NCI-H82 treated with DMSO at 0.1 percent for 48 hours (cell line): ENCODE measurements around the gene ARSI.

Experiments
- DNase-seq: peaks from one replicate; lab custom pipeline; 2025; ENCODE audit not compliant: unreplicated experiment; lab: John Stamatoyannopoulos, UW

The ARSI gene

DNA sequence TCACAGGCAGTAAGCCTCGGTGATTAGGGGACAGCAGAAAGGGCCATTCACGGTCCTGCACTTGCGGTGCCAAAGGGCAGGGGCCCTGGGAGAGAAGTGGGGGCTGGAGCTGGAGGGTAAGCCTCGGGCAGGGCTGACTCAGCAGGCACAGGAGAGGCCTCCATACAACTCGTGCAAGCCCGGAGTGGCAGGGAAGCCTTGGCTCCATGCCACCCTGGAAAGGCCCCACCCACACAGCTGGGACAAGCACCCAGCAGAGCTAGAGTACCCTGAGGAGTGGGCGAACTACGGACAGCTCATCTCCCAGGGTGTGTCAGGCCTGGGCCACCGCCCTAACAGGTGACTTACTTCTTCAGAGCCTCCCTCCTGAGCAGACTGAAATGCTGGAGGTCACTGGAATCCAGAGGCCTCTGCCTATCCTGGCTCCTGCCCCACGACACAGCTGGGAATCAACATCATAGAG is 7.5 kb downstream of the ARSI start:
- no peak for DNase-seq

DNA sequence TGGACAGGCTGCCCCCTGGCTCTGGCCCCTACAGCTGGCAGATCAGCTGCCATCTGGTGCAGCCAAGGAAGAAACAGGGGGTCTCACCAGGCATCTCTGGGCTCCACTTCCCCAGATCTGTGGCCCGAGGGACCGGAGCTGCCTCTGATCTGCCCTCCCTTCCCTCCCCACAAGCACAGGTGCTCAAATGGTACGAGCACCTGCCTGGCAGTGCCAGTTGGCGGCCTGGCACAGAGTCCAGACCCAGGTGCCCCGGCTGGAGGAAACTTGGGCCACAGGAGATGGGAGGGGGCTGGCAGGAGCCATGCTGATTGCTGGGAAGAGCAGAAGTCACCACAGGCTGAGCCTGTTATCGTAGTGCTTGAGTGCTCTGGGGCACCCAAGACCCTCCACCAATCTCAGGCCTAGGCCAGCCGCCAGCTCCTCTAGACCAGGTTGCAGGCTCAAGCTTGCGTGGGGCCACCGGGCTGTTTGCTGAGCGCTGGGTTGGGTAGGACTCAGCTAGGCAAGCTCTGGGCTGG is 8.1 kb downstream of the ARSI start:
- no peak for DNase-seq

DNA sequence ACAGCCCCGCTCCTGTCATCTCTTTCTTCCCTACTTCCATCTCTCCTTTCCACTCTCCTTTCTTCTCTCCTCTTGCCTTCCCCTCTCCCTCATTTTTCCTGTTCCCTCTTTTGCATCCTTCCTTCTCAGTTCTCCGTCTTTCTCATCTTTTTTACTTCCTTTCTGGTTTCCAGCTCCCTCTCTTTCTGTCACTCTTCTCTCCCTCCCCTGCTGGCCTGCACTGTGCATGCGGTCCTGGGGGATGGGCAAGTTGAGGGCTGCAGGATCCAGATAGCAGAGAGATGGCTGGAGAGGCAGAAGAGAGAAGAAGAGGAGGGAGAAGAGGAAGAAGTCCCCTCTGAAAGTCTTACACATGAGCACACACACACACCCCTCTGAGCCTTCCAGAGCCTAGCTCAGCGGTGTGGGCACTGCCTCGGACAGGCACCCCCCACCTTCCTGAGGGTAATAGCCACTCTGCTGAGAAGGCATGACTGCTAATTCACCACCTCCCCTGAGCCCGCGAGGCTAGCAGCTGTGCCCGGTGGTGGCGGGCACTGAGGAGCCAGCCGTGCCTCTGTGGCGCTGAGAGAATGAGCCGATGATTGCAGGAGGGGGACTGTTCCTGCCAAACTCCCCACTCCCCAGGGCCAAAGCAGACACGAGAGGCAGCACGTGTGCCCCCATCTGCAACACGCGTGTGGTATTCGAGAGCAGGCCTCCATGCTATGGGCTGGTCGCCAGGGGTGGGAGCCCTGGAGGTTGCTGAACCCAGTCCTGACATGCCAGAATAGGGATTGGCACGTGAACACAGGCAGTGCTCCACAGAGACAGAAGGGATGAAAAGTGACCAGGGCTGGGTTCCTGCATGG is 9.4 kb downstream of the ARSI start:
- DNase-seq = no peak

DNA sequence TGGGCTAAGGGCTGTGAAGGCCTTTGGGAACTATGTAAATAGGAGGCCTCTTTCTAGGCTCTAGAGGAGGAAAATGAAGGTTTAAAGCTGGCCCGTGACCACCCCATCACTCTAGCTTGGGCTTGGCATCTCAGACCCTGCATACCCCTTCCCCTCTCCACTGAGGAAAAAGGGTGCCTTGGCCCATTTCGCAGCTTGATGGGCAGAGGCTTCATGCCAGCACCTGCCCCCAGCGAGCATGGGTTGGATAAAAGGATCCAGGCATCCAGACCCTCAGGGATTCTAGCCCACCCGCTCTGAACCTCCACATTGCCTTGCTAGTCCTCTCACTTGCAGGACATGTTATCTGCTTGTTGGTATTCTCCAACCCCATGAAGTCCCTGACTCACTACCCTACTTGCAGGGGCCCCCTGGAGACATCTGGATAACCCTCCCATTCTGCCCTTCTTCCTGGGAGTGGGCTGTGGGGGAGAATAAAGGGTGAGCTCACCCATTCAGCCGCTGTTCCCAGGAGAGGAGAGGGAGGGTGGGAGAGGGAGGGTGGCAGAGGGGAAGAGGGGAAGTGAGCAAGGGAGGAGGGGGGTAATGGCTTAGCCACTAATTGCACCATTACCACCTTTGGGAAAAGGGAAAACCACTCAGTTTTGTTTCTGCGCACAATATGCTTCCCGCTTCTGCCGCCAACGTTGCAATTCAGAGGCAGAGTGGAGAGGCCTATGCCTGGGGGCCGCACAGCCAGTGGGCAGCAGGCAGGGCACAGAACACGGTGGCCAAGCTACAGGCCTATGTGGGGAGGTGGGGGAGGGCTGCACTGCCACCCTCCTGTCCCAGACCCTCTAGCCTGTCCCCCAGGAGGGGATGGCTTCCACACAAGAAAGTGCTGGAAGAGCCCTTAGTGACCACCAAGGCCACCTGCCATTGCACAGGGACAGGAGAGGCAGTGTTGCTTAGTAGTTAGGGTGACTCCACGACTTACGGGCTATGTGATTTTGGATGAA is 11.0 kb downstream of the ARSI start:
- no peak for DNase-seq

DNA sequence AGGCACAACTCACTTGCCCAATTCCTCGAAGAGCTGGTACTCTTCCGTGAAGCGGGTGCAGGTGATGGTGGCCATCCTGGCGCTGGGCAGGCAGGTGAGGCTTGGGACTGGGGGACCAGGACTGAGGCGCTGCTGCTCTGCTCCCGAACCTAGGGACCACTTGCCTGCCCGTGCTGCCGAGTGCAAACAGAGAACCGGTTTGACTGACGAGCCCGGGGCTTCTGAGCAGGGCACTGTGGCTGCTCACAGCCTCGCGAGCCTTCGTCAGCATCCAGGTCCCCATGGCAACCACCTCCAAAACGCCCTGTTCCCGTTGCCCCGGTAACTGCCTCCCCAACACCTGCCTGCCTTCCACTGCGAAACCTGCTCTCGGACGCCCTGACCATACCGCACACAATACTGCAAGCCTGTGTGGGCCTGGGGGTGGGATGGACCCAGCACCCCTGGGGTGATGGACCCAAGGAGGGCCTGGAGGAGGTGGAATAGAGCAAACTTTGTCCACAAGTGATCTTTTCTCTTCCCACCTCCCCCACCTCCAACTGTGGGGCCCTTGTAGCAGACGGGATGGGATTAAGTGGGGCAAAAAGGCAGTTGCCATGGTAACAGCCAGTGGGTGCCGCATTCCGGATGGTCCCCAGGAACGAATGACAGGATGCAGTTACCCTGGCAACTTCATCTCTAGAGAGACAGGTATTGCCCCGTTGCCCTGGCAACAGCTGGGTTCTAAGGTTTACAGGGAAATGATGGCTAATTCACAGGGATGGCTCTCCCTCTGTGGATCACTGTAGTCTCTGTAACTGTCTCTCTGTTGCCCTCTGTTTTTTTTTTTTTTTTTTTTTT is 12.9 kb downstream of the ARSI start, which contains the start of gene CAMK2A:
Gene CAMK2A (minus strand): TSS at position 223 of the 840 bp plus-strand sequence. CDS start 148 bp downstream, at position 75.
- DNase-seq = no peak

DNA sequence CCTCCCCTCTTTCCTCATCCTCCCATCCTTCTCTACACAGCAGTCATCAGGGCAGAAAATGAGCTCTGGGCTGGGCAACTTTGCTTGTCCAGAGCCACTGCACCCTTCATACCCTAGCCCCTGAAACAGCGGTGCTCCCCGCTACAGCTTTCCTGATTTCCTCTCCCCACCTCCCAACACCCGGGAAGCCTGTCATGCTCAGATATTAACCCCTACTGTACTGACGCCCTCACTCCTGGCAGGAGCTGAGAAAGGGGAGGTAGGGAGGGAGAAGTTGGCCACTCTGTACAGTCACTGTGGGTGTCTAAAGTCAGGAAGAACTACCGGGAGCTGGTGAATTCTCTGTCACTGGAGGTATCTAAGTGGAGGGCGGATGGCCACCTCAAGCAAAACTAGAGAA is 13.9 kb downstream of the ARSI start:
- DNase-seq = no peak

DNA sequence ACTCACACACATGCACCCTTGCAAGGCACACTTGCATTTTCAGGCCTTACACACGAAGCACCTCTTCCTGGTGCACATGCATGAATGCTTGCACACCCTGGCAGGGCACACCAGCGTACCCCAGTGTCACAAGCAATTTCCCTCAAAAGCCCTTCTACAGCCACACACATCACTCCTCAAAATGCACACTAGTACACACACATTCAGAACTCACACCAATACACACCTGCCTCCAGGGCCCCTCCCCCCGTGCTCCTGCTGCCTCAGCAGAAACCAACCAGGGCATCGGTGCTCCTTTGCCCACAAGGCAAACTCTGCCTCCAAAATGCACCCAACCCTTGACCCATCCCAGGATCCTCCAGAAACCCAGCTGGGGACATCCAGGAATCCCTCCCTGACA is 14.3 kb downstream of the ARSI start:
- DNase-seq = no peak

DNA sequence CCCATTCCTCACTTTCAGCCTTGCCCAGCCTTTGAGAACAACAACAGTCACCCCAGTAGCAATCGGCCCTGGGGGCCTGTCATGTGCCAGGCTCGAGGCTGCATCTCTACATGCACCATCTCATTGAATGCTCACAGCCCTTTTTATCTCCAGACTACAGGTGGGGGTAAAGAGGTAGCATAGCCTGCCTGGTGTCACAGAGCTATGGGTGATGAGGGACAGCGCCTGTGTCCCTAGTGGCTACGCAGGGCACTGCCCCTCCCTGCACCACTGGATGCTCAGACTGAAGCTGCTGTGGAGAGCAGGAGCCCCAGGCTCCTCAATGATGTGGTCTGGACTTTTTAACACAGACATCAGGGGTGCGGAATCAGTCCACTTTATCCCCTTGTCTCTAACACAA is 15.9 kb downstream of the ARSI start:
- DNase-seq = no peak

DNA sequence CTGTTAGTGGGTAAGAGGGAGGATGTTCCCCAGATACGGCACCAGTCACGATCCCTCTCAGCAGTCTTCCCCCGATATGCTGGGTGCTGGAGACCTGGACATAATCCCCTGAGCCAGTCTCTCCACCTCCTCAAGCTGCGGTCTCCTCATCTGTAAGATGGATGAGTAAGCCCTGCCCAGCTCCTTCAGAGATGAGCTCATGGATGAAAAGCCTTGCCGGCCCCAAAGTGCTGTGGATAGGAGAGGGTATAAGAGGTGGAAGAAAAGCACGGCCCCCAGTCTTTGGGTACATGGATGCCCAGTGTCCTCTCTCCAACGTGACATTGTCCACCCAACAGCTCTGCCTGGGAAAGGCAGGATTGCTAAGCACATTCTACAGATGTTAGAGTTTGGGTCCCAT is 17.6 kb downstream of the ARSI start:
- no peak for DNase-seq

DNA sequence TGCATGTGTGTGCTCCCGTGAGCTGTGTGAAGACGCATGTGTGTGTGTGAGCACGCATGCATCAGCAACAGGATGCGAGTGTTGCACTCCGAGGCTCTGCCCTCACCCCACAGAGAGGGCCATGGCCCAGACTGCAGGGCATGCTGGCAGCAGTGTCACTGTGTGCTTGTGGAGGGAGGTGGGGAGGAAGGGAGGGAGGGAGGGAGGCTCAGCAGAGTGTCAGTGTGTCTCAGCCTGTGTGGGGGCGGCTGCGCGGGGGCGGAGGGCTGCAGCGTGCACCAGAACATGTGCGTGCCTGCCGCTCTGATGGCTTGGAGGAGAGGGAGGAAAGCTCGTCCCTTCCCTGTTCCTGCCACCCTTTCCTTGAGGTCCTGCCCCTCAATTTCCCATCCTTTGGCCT is 18.4 kb downstream of the ARSI start:
- DNase-seq = no peak

DNA sequence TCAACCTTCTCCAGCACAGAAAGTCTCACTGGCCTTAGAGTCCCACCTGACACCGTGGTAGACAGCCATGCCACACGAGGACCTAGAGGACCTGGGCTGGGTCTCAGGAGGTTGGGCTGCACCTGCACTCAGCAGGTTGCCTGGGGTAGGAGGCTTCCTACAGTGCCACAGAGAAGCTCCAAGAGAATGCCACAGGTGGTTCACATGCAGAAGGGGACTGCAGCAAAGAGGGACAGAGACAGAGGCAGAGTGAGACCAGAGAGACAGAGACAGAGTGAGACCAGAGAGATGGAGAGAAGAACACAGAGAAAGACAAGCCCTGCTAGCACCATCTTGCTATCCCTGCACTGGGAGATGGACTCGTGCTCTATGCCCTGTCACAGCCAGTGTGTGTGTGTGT is 18.8 kb downstream of the ARSI start:
- DNase-seq = no peak

DNA sequence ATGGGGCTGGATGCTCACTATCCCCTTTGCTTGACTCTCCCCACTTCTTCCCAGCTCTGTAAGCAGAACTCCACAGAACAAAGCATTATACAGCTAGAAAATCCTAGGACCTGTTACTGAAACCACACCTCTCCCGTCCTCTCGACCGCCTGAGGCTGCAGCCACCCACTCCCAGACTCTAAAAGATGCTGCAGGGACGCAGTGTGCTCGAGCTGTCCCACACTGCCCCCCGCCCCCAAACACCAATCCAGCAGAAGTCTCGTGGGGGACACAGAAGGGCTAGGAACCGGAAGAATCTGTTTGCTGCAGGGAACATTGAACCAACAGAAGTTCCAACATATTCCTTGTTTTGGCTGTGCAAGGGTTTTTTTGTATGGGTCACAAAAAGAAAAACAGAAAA is 20.7 kb downstream of the ARSI start:
- DNase-seq = no peak

DNA sequence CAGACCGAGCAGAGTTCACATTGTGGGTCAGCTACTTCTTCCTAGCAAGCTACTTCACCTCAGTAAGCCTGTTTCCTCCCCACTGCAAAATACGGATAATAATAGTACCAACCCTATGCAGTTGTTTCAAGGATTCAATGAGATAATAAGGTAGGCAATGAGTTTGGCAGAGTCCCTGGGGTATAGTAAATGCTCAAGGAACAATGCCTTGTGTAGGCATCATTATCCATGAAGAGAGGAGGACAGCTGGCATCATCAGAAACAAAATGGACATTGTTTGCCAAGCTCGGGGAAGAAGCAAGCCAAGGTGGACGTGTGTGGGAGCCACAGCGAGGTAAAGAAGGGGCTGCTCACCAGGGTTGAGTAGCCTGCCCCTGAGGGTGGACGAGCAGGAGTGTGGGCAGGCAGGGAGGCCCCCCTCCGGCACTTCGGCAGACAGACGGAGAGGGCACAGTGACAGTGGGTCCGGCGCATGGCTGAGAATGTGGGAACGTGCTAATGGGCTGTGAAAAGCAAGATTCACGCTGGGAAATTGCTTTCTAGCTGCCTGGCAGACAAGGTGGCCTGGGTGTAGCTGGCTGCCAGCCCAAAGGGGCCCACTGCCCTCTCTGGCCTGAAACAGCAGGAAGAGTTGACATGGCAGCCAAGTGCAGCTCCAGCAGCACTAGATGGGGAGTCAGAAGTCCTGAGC is 23.2 kb downstream of the ARSI start:
- DNase-seq = no peak

DNA sequence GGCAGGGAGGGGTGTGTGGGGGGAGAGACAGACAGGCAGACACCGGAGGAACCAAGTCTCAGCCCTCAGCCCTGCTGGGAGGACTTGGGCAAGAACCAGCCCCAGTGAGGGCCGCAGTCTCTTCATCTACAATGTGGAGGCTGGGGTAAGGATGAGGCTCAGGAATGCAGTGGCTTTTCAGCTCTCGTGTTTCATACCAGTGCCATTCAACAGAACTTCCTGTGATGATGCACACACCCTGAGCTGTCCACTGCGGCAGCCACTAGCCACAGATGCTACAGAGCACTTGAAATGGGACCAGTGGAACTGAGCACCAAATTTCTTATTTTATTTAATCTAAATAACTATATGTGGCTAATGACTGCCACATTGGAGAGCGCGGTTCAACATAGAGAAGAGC is 23.8 kb downstream of the ARSI start:
- no peak for DNase-seq

DNA sequence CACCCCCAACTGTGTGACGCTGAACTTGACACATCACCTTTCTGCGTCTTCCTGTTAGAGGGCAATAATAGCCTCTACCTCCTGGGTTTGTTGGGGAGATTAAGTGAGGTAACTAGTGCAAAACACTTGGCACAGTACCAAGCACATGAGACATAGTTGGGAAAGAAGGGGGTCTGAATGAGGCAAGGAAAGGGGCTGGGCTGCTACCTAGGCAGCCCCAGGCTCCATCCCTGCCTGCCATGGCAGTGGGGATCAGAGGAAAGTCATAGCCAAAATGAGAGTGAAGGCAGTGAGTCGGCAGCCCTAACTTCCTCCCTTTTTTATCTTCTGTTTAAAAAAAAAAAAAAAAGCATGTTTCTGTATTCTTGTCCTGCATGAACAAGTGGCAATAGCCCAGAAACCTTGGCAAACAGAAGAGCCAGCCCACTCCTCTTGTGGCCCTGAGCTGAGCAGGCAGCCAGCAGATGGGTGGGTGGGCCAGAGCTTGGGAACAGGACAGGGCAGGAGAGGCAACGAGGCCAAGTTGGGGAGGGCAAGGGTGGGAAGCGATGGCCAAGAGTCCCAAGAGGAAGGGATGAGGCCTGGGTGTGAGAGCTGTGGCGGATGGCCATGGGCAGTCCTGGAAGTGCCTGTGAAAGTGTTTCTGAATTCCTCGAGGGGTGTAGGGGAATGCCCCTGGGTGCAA is 24.5 kb downstream of the ARSI start:
- DNase-seq = no peak

DNA sequence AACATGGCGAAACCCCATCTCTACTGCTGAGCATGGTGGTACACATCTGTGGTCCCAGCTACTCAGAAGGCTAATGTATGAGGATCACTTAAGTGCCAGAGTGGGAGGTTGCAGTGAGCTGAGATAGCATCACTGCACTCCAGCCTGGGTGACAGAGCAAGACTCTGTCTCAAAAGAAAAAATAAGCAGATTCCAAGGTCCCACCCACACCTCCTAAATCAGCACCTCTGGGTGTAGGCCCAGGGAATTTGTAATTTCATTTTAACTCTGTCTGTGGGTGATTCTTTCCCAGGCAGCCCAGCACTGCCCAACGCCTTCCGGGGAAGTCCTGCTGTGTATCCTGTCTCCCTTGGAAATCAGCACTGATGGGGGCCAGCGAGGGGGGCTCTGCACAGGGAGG is 25.7 kb downstream of the ARSI start:
- DNase-seq = no peak

DNA sequence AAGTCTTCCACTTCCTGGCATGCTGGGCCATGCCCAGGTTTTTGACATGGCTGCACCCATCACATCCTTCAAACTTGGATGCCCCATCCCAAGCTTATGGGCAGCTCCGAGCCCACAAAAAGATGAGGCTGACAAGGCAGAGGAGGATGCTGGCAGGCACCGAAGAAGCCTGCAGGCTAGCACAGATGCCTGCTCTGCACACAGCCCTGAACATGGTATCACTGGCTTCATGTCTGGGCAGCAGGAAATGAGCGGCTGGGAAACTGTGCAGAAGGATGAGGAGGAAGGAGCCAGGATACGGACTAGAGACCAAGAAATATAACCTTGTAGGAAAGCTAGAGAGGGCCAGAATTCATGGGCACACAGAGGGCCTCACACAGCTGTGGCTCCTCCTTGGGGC is 27.9 kb downstream of the ARSI start:
- no peak for DNase-seq

DNA sequence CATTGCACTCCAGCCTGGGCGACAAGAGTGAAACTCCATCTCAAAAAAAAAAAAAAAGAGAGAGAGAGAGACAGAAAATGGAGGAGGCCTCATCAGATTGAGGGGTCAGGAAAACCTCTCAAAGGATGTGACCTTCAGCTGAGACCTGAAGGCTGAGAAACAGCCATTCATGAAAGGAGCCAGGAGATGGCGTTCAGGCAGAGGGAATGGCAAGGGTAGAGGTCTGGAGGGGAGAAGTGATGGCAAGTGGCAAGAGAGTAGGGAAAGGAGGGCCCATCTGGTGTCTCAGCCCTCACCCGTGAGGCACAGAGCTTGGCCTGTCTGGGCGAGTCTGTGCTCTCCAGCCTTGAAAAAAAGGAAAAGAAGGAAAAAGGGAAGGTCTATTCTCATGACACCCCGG is 30.2 kb downstream of the ARSI start:
- DNase-seq = peak; percentile 73

DNA sequence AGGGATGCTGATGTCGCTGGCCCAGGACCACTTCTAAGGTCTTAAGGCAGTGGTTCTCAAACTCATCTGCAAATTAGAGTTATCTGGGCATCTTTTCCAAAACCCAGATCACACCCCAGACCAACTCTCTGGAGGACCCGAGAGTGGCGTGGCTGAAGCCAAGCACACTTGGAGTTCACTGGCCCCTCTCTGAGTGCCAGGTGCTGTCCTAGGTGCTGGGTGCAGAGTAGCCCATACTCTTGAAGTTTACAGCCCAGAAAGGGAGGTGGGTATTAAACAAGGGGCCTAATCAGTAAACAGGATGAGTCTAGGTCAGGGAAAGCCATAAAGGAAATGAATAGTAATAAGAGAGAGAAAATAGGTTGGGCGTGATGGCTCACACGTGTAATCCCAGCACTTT is 30.8 kb downstream of the ARSI start:
- no peak for DNase-seq

DNA sequence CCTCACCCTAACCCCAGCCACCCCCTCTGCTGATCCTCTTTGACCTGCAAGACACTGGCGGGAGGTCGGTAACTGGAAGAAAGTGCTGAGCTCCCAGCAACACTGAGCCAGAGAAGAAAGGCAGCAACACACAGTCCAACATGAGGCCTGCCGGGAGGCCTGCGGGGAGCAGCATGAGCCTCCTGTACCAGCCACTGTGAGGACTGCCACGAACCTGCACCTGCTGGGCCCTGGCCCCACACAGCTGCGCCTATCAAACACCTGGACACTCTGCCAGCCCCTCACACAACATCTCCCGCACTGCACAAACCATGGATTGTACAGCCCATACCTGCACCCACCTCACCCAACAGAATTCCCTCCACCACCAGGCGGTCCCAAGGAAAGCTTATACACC is 31.4 kb downstream of the ARSI start:
- no peak for DNase-seq
